Adrenal gland (tissue), 12 donors: ENCODE results near the gene MRGPRE. TPM values are rescaled to one million over a fixed set of nuclear protein-coding genes. Genes with fewer than 3 reads are reported as not detected.

Source experiments
- DNase-seq, 7 donors: peaks; one replicate each; pipeline ENCODE4 v3.0.0-alpha.2; 2019 to 2020
- H3K27ac ChIP-seq, 5 donors: fragments of 200-600 bp; sonication (generic) in 4 of 5; 1 replicate in 3 of 5; 2 replicates in 2 of 5; pipeline versions ENCODE4 v1.5.1 to v1.8.0; 2016 to 2020; ENCODE audit warnings: mild to moderate bottlenecking in 1 of 5
- H3K27me3 ChIP-seq: fragments of 200-600 bp; 2 replicates; pipeline ENCODE4 v1.8.0; 2021
- H3K36me3 ChIP-seq, 2 donors: fragments of 200-600 bp; replicated peaks in 1 of 2; 1 replicate in 1 of 2; 2 replicates in 1 of 2; pipeline versions ENCODE4 v1.5.1 to v1.8.0; 2018 to 2022
- H3K4me1 ChIP-seq, 2 donors: fragments of 200-600 bp; replicated peaks in 1 of 2; 1 replicate in 1 of 2; 2 replicates in 1 of 2; pipeline versions ENCODE4 v1.5.1 to v1.8.0; 2018 to 2021
- H3K4me3 ChIP-seq, 4 donors: fragments of 200-600 bp; sonication (generic) in 3 of 4; one replicate each; pipeline ENCODE4 v1.5.1; 2016 to 2018
- H3K9me3 ChIP-seq, 3 donors: fragments of 200-600 bp; sonication (generic) in 1 of 3; replicated peaks in 1 of 3; 1 replicate in 2 of 3; 2 replicates in 1 of 3; pipeline versions ENCODE4 v1.5.1 to v1.8.0; 2016 to 2021
- POLR2A ChIP-seq, 2 donors: fragments of 450-650 bp; IDR thresholded peaks; one replicate each; pipeline ENCODE4 v1.6.1; 2017; ENCODE audit warnings: antibody characterized with exemption in 2 of 2, mild to moderate bottlenecking in 2 of 2, moderate library complexity in 1 of 2
- WGBS, 4 donors: extraction: QIAGEN DNeasy Blood & Tissue Kit in 2 of 4; methylation state at CpG; one replicate each; pipeline versions ENCODE4 v1.1.5 to v1.1.7; 2013 to 2017; 5-methylcytosine and 5-hydroxymethylcytosine counted together
- intact Hi-C, 2 donors: fragments of 100-400 bp; cut with DNase I; formaldehyde crosslinking; loops; one replicate each; pipeline versions ENCODE4 v1.14.1 to v1.15.0; 2022 to 2023
- polyA plus RNA-seq, 3 donors: library from polyadenylated mRNA; stranded (reverse); fragments of 200-250 nt in 2 of 3; fragments of 350-450 nt in 1 of 3; fragmentation: Illumina TruSeq in 1 of 3; extraction: RNeasy Lipid Tissue Mini Kit (QIAGEN cat#74804) in 1 of 3; gene quantifications; one replicate each; pipeline ENCODE4 v1.2.3, GENCODE V29; 2013 to 2014
- total RNA-seq, 9 donors: library from RNA; depleted of rRNA in 4 of 9; stranded (reverse); fragments of >200 nt in 4 of 9; fragments of 120-200 nt in 1 of 9; fragmentation: NEBNext Ultra II Directional in 1 of 9; extraction: Animal tissue kit (Norgen Biotek cat#: 25700) in 1 of 9; gene quantifications; one replicate each; pipeline versions ENCODE4 v1.1.0 to v1.2.4, GENCODE V29; 2013 to 2023
- TF ChIP-seq, protein P1 (sequence below), 6 experiments: fragments of 450-650 bp in 4 of 6; fragments of 200-600 bp in 2 of 6; sonication (generic) in 1 of 6; IDR thresholded peaks; 1 replicate in 5 of 6; 2 replicates in 1 of 6; pipeline versions ENCODE4 v1.5.1 to v1.8.0; 2016 to 2021; ENCODE audit warnings: antibody characterized with exemption in 6 of 6, mild to moderate bottlenecking in 2 of 6, moderate library complexity in 1 of 6
- donor health status: healthy with polysubstance abuse.
- donor health status: Bipolar disorder and iron deficiency.
- donor health status: DM: yes; HTN: yes; CAD: no.
- donor health status: DM: no; HTN: no; CAD: no.
- donor health status: DM: no; HTN: no; CAD: no.
- donor health status: DM: yes; HTN: yes; CAD: no.

Gene MRGPRE
- total and polyA plus RNA-seq, 12 donors, result not detected

GRCh38 chr11:3225826-3226750 is 6.1 kb downstream of the MRGPRE start:
- TF ChIP-seq POLR2A (IDR thresholded peaks at IDR 0.05), result no peak
- TF ChIP-seq, protein P1, sequence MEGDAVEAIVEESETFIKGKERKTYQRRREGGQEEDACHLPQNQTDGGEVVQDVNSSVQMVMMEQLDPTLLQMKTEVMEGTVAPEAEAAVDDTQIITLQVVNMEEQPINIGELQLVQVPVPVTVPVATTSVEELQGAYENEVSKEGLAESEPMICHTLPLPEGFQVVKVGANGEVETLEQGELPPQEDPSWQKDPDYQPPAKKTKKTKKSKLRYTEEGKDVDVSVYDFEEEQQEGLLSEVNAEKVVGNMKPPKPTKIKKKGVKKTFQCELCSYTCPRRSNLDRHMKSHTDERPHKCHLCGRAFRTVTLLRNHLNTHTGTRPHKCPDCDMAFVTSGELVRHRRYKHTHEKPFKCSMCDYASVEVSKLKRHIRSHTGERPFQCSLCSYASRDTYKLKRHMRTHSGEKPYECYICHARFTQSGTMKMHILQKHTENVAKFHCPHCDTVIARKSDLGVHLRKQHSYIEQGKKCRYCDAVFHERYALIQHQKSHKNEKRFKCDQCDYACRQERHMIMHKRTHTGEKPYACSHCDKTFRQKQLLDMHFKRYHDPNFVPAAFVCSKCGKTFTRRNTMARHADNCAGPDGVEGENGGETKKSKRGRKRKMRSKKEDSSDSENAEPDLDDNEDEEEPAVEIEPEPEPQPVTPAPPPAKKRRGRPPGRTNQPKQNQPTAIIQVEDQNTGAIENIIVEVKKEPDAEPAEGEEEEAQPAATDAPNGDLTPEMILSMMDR (IDR thresholded peaks at IDR 0.05), result no peak
- H3K36me3 ChIP-seq, result no peaks in the 10 kb centered on the region
- DNase-seq, result peak in 2 of 7 donors; percentile 6 to 12
- intact Hi-C loops, result no loop called here
- H3K4me3 ChIP-seq, result no peak overlapping the region
- H3K27ac ChIP-seq, result no peak overlapping the region
- WGBS, 4 donors, result 78 to 86% (median 81%) methylated on average over 19 to 21 of the region's 21 CpGs
- H3K27me3 ChIP-seq, result peaks cover 18% of the 10 kb centered on the region
- H3K4me1 ChIP-seq, result no peaks in the 10 kb centered on the region
- H3K9me3 ChIP-seq, result no peaks in the 10 kb centered on the region

GRCh38 chr11:3225159-3225758 is 7.0 kb downstream of the MRGPRE start:
- intact Hi-C loops, result no loop called here
- peak in 1 of 7 donors; percentile 9 for DNase-seq
- H3K9me3 ChIP-seq, result no peaks in the 10 kb centered on the region
- 70 to 86% (median 74%) methylated on average over 14 to 17 of the region's 17 CpGs for WGBS, 4 donors
- H3K4me1 ChIP-seq, result no peaks in the 10 kb centered on the region
- no peak overlapping the region for H3K27ac ChIP-seq
- no peak overlapping the region for H3K4me3 ChIP-seq
- H3K36me3 ChIP-seq, result no peaks in the 10 kb centered on the region
- H3K27me3 ChIP-seq, result peaks cover 22% of the 10 kb centered on the region
- TF ChIP-seq, protein P1 (IDR thresholded peaks at IDR 0.05), result no peak
- TF ChIP-seq POLR2A (IDR thresholded peaks at IDR 0.05), result no peak

- intact Hi-C loops, result no loop called here
These were observed 7.7 kb downstream of the MRGPRE start for GRCh38 chr11:3224401-3225057.

More at GRCh38 chr11:3224401-3225057, 7.7 kb downstream of the MRGPRE start:
- Histone ChIP-seq H3K4me1 (no peaks in the 10 kb centered on the region), H3K27ac (no peak overlapping the region), H3K9me3 (no peaks in the 10 kb centered on the region), H3K36me3 (no peaks in the 10 kb centered on the region), H3K27me3 (peaks cover 20% of the 10 kb centered on the region), H3K4me3 (no peak overlapping the region)
- TF ChIP-seq, protein P1 (IDR thresholded peaks at IDR 0.05), result no peak
- TF ChIP-seq POLR2A (IDR thresholded peaks at IDR 0.05), result no peak
- peak in 2 of 7 donors; percentile 5 to 13 for DNase-seq
- 51 to 63% (median 60%) methylated on average over 14 to 21 of the region's 21 CpGs for WGBS, 4 donors
